Measurements from ENCODE around the gene ESR2.

DNA sequence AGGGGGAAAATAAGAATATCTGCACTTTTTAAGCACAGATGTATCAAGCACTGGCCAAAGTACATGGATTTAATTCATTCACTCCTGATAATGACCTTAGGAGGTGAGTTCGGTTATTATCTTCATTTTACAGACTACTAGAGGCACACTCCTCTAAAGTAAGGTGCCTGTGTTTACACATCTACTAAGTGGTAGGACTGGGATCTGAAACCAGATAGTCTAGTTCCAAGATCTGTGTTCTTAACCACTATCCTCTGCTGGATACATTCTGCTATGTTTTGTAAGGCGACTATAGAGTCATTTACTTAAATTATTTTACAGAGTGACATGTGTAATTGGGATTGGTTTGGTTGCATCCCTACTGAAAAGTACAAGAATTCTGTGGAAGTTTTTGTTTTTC, 175.3 kb downstream of the ESR2 start:
- TF ChIP-seq POLR2AphosphoS5 (IDR thresholded peaks at IDR 0.05; ENCODE audit: low read depth, low read length), result no peak
- no peak for TF ChIP-seq POLR2A (IDR thresholded peaks at IDR 0.05; ENCODE audit: low read depth, low read length)

All from GM12891 (cell line).